ENCODE data around the gene ITGB7. TPM values are rescaled to one million over a fixed set of nuclear protein-coding genes. Genes with fewer than 3 reads are reported as not detected.

Gene ITGB7
- total RNA-seq, 1 donor from 2014 or later = 1.3 TPM

DNA sequence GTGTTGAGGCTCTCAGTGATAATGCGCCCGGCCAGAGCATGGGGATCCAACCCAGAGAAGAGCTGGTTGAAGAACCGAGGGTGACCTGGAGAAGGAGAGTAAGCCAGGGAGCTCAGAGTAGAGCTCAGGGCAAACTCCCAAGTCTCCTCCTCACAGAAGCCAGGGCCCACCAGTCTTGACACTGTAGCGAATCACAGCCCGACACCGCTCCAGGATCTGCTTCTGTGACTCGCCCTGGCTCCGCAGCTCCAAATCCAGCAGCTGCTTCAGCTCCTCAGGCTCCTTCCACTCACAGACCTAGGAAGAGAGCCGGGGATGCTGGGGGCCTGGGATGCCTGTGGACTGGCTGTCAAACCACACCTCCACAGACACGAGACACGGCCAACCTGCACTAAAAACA lies 34.7 kb downstream of the ITGB7 start:
- Histone ChIP-seq H3K4me2 (ENCODE audit: low read length) (peak overlapping the region; percentile 25), H3K27me3 (ENCODE audit: insufficient read depth, low read length) (no peaks in the 10 kb centered on the region), H4K20me1 (ENCODE audit: insufficient read depth, low read length) (no peaks in the 10 kb centered on the region), H3K4me3 (ENCODE audit: insufficient read depth, low read depth, low read length) (no peak overlapping the region), H3K36me3 (ENCODE audit: insufficient read depth, low read length) (peaks cover 5% of the 10 kb centered on the region), H3K79me2 (ENCODE audit: insufficient read depth, low read length) (no peaks in the 10 kb centered on the region), H2AFZ (ENCODE audit: low read depth, low read length) (peak overlapping the region; percentile 1), H3K9ac (ENCODE audit: low read length) (no peak overlapping the region), H3K9me3 (ENCODE audit: insufficient read depth, low read depth, low read length) (no peaks in the 10 kb centered on the region), H3K27ac (ENCODE audit: low read depth, low read length) (no peak overlapping the region), H3K4me1 (ENCODE audit: insufficient read depth, low read length) (peaks cover 19% of the 10 kb centered on the region)
- Mint-ChIP-seq H3K4me3 (ENCODE audit: unreplicated experiment) (no peak overlapping the region), H3K9me3 (ENCODE audit: unreplicated experiment) (no peaks in the 10 kb centered on the region), H3K27ac (ENCODE audit: unreplicated experiment) (no peak overlapping the region), H3K36me3 (ENCODE audit: low read depth, unreplicated experiment) (peaks cover 13% of the 10 kb centered on the region), H3K4me1 (ENCODE audit: low read depth, unreplicated experiment) (peaks cover 22% of the 10 kb centered on the region), H3K27me3 (ENCODE audit: low read depth, unreplicated experiment) (no peaks in the 10 kb centered on the region)
- FAIRE-seq = no peak
- DNase-seq (ENCODE audit: low read depth) = peak; percentile 53
- TF ChIP-seq, protein P1, sequence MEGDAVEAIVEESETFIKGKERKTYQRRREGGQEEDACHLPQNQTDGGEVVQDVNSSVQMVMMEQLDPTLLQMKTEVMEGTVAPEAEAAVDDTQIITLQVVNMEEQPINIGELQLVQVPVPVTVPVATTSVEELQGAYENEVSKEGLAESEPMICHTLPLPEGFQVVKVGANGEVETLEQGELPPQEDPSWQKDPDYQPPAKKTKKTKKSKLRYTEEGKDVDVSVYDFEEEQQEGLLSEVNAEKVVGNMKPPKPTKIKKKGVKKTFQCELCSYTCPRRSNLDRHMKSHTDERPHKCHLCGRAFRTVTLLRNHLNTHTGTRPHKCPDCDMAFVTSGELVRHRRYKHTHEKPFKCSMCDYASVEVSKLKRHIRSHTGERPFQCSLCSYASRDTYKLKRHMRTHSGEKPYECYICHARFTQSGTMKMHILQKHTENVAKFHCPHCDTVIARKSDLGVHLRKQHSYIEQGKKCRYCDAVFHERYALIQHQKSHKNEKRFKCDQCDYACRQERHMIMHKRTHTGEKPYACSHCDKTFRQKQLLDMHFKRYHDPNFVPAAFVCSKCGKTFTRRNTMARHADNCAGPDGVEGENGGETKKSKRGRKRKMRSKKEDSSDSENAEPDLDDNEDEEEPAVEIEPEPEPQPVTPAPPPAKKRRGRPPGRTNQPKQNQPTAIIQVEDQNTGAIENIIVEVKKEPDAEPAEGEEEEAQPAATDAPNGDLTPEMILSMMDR (IDR thresholded peaks at IDR 0.05; ENCODE audit: insufficient read depth, low read depth, low read length) = no peak
- no peak for TF ChIP-seq EZH2 (IDR thresholded peaks at IDR 0.05; ENCODE audit: insufficient read depth, low read length)

DNA sequence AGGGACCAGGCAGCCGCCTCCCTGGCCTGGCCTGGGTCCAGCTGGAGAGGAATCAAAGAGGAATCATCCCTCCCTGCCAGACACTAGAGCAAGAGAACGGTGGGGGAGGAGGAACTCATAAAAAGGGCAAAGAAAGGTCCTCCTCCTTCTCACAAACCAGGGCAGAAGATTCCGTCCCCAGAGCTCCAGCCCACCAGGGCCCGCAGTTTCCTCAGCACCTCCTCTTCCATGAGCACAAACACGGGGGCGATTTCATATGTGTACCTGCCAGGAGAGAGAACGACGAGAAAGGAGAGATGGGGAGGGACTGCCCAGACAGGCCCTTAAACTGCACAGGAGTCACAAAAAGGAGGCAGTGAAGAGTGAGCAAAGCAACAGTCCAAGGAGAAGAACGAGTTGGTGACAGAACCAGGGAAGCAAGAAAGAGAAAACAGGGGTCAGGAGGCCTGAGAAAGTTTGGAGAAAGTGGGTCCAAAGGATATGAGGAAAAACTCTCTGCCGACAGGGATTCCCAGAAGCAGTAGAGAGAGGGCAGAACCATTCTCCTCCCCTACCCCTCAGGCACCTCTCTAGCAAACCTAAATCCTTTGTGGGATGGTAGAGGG lies 35.2 kb downstream of the ITGB7 start:
- Histone ChIP-seq H3K27ac (ENCODE audit: low read depth, low read length) (no peak overlapping the region), H3K4me3 (ENCODE audit: insufficient read depth, low read depth, low read length) (no peak overlapping the region), H3K36me3 (ENCODE audit: insufficient read depth, low read length) (peaks cover 5% of the 10 kb centered on the region), H3K9ac (ENCODE audit: low read length) (no peak overlapping the region), H3K9me3 (ENCODE audit: insufficient read depth, low read depth, low read length) (no peaks in the 10 kb centered on the region), H3K4me1 (ENCODE audit: insufficient read depth, low read length) (peaks cover 19% of the 10 kb centered on the region), H3K27me3 (ENCODE audit: insufficient read depth, low read length) (no peaks in the 10 kb centered on the region), H2AFZ (ENCODE audit: low read depth, low read length) (no peak overlapping the region), H3K4me2 (ENCODE audit: low read length) (no peak overlapping the region), H3K79me2 (ENCODE audit: insufficient read depth, low read length) (no peaks in the 10 kb centered on the region), H4K20me1 (ENCODE audit: insufficient read depth, low read length) (no peaks in the 10 kb centered on the region)
- no peak for FAIRE-seq
- Mint-ChIP-seq H3K27ac (ENCODE audit: unreplicated experiment) (peak overlapping the region; percentile 69), H3K36me3 (ENCODE audit: low read depth, unreplicated experiment) (peaks cover 17% of the 10 kb centered on the region), H3K4me3 (ENCODE audit: unreplicated experiment) (peak overlapping the region; percentile 54), H3K9me3 (ENCODE audit: unreplicated experiment) (no peaks in the 10 kb centered on the region), H3K4me1 (ENCODE audit: low read depth, unreplicated experiment) (peaks cover 22% of the 10 kb centered on the region), H3K27me3 (ENCODE audit: low read depth, unreplicated experiment) (no peaks in the 10 kb centered on the region)
- DNase-seq (ENCODE audit: low read depth) = no peak
- TF ChIP-seq, protein P1 (IDR thresholded peaks at IDR 0.05; ENCODE audit: insufficient read depth, low read depth, low read length) = no peak
- no peak for TF ChIP-seq EZH2 (IDR thresholded peaks at IDR 0.05; ENCODE audit: insufficient read depth, low read length)

Data from astrocyte (in vitro differentiated cells and primary cell).